Erythroblast (primary cell): ENCODE results near the gene LDLRAD4.

ENCODE experiments used
- GATA1 ChIP-seq: IDR thresholded peaks from 2 replicates; pipeline ENCODE4 v1.6.1; 2011; ENCODE audit warnings: low read depth, mild to moderate bottlenecking, control low read depth, low read length, moderate library complexity
- POLR2A ChIP-seq: IDR thresholded peaks from 2 replicates; pipeline ENCODE4 v1.6.1; 2011; ENCODE audit warnings: mild to moderate bottlenecking, low read length

DNA sequence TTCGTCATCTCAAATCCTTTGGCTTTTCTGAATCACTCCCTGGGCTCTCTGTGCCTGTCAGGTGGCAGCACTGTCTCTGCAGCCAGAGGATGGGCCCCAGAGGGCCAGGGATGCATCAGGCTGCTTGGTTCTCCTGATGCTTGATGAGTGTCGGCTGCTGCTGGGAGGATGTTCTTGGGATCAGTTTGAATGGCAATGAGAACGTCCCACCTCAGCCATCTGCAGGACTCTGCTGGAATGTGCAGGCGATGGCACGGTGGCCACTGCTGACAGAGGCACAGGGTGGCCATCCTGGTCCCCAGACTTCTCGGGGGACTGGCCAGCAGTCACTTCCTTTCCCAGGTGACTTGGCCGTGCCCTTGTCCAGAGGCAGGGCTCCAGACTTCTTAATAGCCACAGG, 361.8 kb downstream of the LDLRAD4 start:
- no peak for TF ChIP-seq POLR2A
- no peak for TF ChIP-seq GATA1
